Inferior parietal cortex (tissue), 1 donor: ENCODE data around the gene HEMGN.

Source experiments
- DNase-seq: peaks from one replicate; pipeline ENCODE4 v3.0.0-alpha.2; 2016; ENCODE audit errors: extremely low spot score

Gene HEMGN

GRCh38 chr9:97928986-97929604 is 8.9 kb downstream of the HEMGN start:
- DNase-seq: no peak

- no peak for DNase-seq
These were observed 12.3 kb downstream of the HEMGN start for GRCh38 chr9:97925497-97926334.

GRCh38 chr9:97924386-97924785 is 13.6 kb downstream of the HEMGN start:
- no peak for DNase-seq

- peak; percentile 92 for DNase-seq
These were observed 14.4 kb downstream of the HEMGN start for GRCh38 chr9:97923529-97924108.

- peak; percentile 99 for DNase-seq
These were observed 15.8 kb downstream of the HEMGN start, which contains the start of gene TRMO for GRCh38 chr9:97921959-97922724. Gene TRMO (minus strand): TSS chr9:97922500. CDS start chr9:97922493, 7 bp downstream.

GRCh38 chr9:97919217-97919813 is 18.7 kb downstream of the HEMGN start:
- no peak for DNase-seq

- DNase-seq: no peak
These were observed 19.4 kb downstream of the HEMGN start for GRCh38 chr9:97918611-97919010.

- DNase-seq: no peak
These were observed 26.0 kb downstream of the HEMGN start for GRCh38 chr9:97911970-97912369.

GRCh38 chr9:97911528-97911927 is 26.4 kb downstream of the HEMGN start:
- no peak for DNase-seq

- DNase-seq: no peak
These were observed 27.6 kb downstream of the HEMGN start for GRCh38 chr9:97910357-97910756.

- no peak for DNase-seq
These were observed 29.3 kb downstream of the HEMGN start for GRCh38 chr9:97908705-97909104.

GRCh38 chr9:97907632-97908031 is 30.3 kb downstream of the HEMGN start:
- DNase-seq: no peak

GRCh38 chr9:97907046-97907445 is 30.9 kb downstream of the HEMGN start:
- no peak for DNase-seq

- no peak for DNase-seq
These were observed 31.6 kb downstream of the HEMGN start for GRCh38 chr9:97906236-97906831.

- no peak for DNase-seq
These were observed 32.7 kb downstream of the HEMGN start for GRCh38 chr9:97905228-97905627.

- DNase-seq: no peak
These were observed 33.2 kb downstream of the HEMGN start for GRCh38 chr9:97904725-97905124.

GRCh38 chr9:97903177-97903576 is 34.8 kb downstream of the HEMGN start:
- no peak for DNase-seq

GRCh38 chr9:97900738-97901565 is 37.0 kb downstream of the HEMGN start:
- DNase-seq: peak; percentile 65

- no peak for DNase-seq
These were observed 37.8 kb downstream of the HEMGN start for GRCh38 chr9:97900103-97900737.
